Stomach smooth muscle (tissue), 2 donors: ENCODE measurements around the gene PITPNB.

Experiments
- H3K27ac ChIP-seq: one replicate; pipeline ENCODE4 v1.7.0; 2013; ENCODE audit warnings: mild to moderate bottlenecking, low read length, inconsistent platforms
- H3K27me3 ChIP-seq, 2 donors: one replicate each; pipeline ENCODE4 v1.7.0; 2013; ENCODE audit warnings: low read length in 2 of 2; ENCODE audit not compliant: insufficient read depth in 2 of 2, control insufficient read depth in 1 of 2
- H3K36me3 ChIP-seq, 2 donors: one replicate each; pipeline ENCODE4 v1.7.0; 2013; ENCODE audit warnings: low read length in 2 of 2; ENCODE audit not compliant: control insufficient read depth in 2 of 2, insufficient read depth in 2 of 2
- H3K4me1 ChIP-seq: one replicate; pipeline ENCODE4 v1.7.0; 2013; ENCODE audit warnings: low read length; ENCODE audit not compliant: control insufficient read depth, insufficient read depth
- H3K4me3 ChIP-seq, 2 donors: one replicate each; pipeline ENCODE4 v1.7.0; 2013; ENCODE audit warnings: low read length in 2 of 2
- H3K9ac ChIP-seq, 2 donors: one replicate each; pipeline ENCODE4 v1.7.0; 2013; ENCODE audit warnings: low read length in 2 of 2, mild to moderate bottlenecking in 1 of 2
- H3K9me3 ChIP-seq, 2 donors: one replicate each; pipeline ENCODE4 v1.7.0; 2013; ENCODE audit warnings: low read length in 2 of 2; ENCODE audit not compliant: control insufficient read depth in 2 of 2
- donor health status: healthy.
- donor health status: Pancreatic carcinoma.

Gene PITPNB

GRCh38 chr22:27858626-27859025, 60.4 kb downstream of the PITPNB start:
- no peak overlapping the region for H3K9ac ChIP-seq
- H3K4me1 ChIP-seq = peaks cover 31% of the 10 kb centered on the region
- H3K36me3 ChIP-seq = peaks cover 20 to 25% of the 10 kb centered on the region in 2 donors
- no peak overlapping the region for H3K27ac ChIP-seq
- H3K27me3 ChIP-seq = no peaks in the 10 kb centered on the region
- H3K9me3 ChIP-seq = no peaks in the 10 kb centered on the region
- no peak overlapping the region for H3K4me3 ChIP-seq

- Histone ChIP-seq H3K36me3 (peaks cover 26 to 31% of the 10 kb centered on the region in 2 donors), H3K27me3 (no peaks in the 10 kb centered on the region), H3K27ac (peak overlapping the region; percentile 31), H3K4me1 (peaks cover 25% of the 10 kb centered on the region), H3K4me3 (no peak overlapping the region), H3K9ac (no peak overlapping the region), H3K9me3 (no peaks in the 10 kb centered on the region)
These were observed 61.6 kb downstream of the PITPNB start for GRCh38 chr22:27857443-27857842.

- H3K9ac ChIP-seq = no peak overlapping the region
- H3K27ac ChIP-seq = peak overlapping the region; percentile 20
- H3K9me3 ChIP-seq = no peaks in the 10 kb centered on the region
- H3K27me3 ChIP-seq = no peaks in the 10 kb centered on the region
- H3K4me1 ChIP-seq = peaks cover 17% of the 10 kb centered on the region
- peaks cover 28 to 36% of the 10 kb centered on the region in 2 donors for H3K36me3 ChIP-seq
- H3K4me3 ChIP-seq = no peak overlapping the region
These were observed 62.7 kb downstream of the PITPNB start for GRCh38 chr22:27856386-27856785.

- Histone ChIP-seq H3K9ac (no peak overlapping the region), H3K9me3 (no peaks in the 10 kb centered on the region), H3K27ac (no peak overlapping the region), H3K36me3 (peaks cover 31 to 42% of the 10 kb centered on the region in 2 donors), H3K27me3 (no peaks in the 10 kb centered on the region), H3K4me3 (no peak overlapping the region), H3K4me1 (peaks cover 21% of the 10 kb centered on the region)
These were observed 65.6 kb downstream of the PITPNB start for GRCh38 chr22:27853424-27853823.

GRCh38 chr22:27851974-27852746, 66.9 kb downstream of the PITPNB start:
- H3K9me3 ChIP-seq = no peaks in the 10 kb centered on the region
- no peaks in the 10 kb centered on the region for H3K27me3 ChIP-seq
- H3K36me3 ChIP-seq = peaks cover 33 to 39% of the 10 kb centered on the region in 2 donors
- H3K4me3 ChIP-seq = no peak overlapping the region
- peaks cover 17% of the 10 kb centered on the region for H3K4me1 ChIP-seq
- no peak overlapping the region for H3K27ac ChIP-seq
- H3K9ac ChIP-seq = no peak overlapping the region

GRCh38 chr22:27850000-27850521, 69.0 kb downstream of the PITPNB start:
- no peaks in the 10 kb centered on the region for H3K9me3 ChIP-seq
- peak overlapping the region; percentile 53 for H3K27ac ChIP-seq
- H3K9ac ChIP-seq = peak overlapping the region in 1 of 2 donors; percentile 22
- H3K27me3 ChIP-seq = no peaks in the 10 kb centered on the region
- H3K4me1 ChIP-seq = peaks cover 17% of the 10 kb centered on the region
- peaks cover 18 to 29% of the 10 kb centered on the region in 2 donors for H3K36me3 ChIP-seq
- no peak overlapping the region for H3K4me3 ChIP-seq

- no peaks in the 10 kb centered on the region for H3K9me3 ChIP-seq
These were observed 71.1 kb downstream of the PITPNB start for GRCh38 chr22:27848005-27848404.

GRCh38 chr22:27846910-27847309, 72.1 kb downstream of the PITPNB start:
- peaks cover 23% of the 10 kb centered on the region for H3K4me1 ChIP-seq
- H3K4me3 ChIP-seq = no peak overlapping the region
- H3K27ac ChIP-seq = no peak overlapping the region
- H3K36me3 ChIP-seq = peaks cover 8 to 19% of the 10 kb centered on the region in 2 donors
- no peaks in the 10 kb centered on the region for H3K9me3 ChIP-seq
- H3K9ac ChIP-seq = no peak overlapping the region
- H3K27me3 ChIP-seq = no peaks in the 10 kb centered on the region

More at GRCh38 chr22:27848005-27848404, 71.1 kb downstream of the PITPNB start:
- Histone ChIP-seq H3K4me3 (no peak overlapping the region), H3K27me3 (no peaks in the 10 kb centered on the region), H3K27ac (no peak overlapping the region), H3K9ac (no peak overlapping the region), H3K4me1 (peaks cover 17% of the 10 kb centered on the region), H3K36me3 (peaks cover 14 to 25% of the 10 kb centered on the region in 2 donors)

GRCh38 chr22:27846248-27846757, 72.8 kb downstream of the PITPNB start:
- Histone ChIP-seq H3K9me3 (no peaks in the 10 kb centered on the region), H3K27ac (no peak overlapping the region), H3K36me3 (peaks cover 8 to 18% of the 10 kb centered on the region in 2 donors), H3K9ac (no peak overlapping the region), H3K4me3 (no peak overlapping the region), H3K4me1 (peaks cover 24% of the 10 kb centered on the region), H3K27me3 (no peaks in the 10 kb centered on the region)

GRCh38 chr22:27845644-27846043, 73.4 kb downstream of the PITPNB start:
- Histone ChIP-seq H3K4me3 (no peak overlapping the region), H3K4me1 (peaks cover 24% of the 10 kb centered on the region), H3K36me3 (peaks cover 7 to 13% of the 10 kb centered on the region in 2 donors), H3K9me3 (no peaks in the 10 kb centered on the region), H3K27me3 (no peaks in the 10 kb centered on the region), H3K27ac (no peak overlapping the region), H3K9ac (no peak overlapping the region)
